Measurements from ENCODE around the gene PTPRD. TPM values are rescaled to one million over a fixed set of nuclear protein-coding genes. Genes with fewer than 3 reads are reported as not detected.

Gene PTPRD
- total RNA-seq, 1 donor from 2014 or later, result 6.9 TPM

DNA sequence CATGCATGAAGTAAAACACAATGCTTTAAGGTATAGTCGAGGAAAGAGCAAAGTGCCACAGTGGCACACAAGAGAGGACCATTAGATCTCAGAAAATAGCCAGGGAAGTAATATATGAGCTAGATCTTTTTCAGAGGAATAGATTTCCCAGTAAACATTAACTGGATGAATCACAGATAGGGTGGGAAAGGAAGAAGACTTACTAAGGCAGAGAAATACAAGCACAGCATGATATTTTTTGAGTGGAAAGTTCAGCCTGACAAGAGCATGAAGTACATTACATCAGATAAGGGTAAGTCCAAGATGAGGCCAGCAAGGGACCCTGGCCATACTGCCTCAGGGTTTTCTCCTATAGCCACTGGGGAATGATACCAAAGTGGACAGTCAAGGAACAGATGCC, 2008.6 kb downstream of the PTPRD start:
- intact Hi-C loops (cut with DNase I), result loop anchor here (10.0 kb wide), 1 partner anchor 79 kb away; no protein-coding TSS in a partner anchor
- H3K9me3 ChIP-seq, result no peaks in the 10 kb centered on the region
- H3K36me3 ChIP-seq, result no peaks in the 10 kb centered on the region
- TF ChIP-seq, protein P1, sequence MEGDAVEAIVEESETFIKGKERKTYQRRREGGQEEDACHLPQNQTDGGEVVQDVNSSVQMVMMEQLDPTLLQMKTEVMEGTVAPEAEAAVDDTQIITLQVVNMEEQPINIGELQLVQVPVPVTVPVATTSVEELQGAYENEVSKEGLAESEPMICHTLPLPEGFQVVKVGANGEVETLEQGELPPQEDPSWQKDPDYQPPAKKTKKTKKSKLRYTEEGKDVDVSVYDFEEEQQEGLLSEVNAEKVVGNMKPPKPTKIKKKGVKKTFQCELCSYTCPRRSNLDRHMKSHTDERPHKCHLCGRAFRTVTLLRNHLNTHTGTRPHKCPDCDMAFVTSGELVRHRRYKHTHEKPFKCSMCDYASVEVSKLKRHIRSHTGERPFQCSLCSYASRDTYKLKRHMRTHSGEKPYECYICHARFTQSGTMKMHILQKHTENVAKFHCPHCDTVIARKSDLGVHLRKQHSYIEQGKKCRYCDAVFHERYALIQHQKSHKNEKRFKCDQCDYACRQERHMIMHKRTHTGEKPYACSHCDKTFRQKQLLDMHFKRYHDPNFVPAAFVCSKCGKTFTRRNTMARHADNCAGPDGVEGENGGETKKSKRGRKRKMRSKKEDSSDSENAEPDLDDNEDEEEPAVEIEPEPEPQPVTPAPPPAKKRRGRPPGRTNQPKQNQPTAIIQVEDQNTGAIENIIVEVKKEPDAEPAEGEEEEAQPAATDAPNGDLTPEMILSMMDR (IDR thresholded peaks at IDR 0.05), result no peak
- no peak overlapping the region for H3K27ac ChIP-seq
- no peak overlapping the region for H3K4me3 ChIP-seq
- no peaks in the 10 kb centered on the region for H3K27me3 ChIP-seq
- H3K4me1 ChIP-seq, result no peaks in the 10 kb centered on the region
- no peak for DNase-seq (ENCODE audit: low spot score in 2 of 2)

DNA sequence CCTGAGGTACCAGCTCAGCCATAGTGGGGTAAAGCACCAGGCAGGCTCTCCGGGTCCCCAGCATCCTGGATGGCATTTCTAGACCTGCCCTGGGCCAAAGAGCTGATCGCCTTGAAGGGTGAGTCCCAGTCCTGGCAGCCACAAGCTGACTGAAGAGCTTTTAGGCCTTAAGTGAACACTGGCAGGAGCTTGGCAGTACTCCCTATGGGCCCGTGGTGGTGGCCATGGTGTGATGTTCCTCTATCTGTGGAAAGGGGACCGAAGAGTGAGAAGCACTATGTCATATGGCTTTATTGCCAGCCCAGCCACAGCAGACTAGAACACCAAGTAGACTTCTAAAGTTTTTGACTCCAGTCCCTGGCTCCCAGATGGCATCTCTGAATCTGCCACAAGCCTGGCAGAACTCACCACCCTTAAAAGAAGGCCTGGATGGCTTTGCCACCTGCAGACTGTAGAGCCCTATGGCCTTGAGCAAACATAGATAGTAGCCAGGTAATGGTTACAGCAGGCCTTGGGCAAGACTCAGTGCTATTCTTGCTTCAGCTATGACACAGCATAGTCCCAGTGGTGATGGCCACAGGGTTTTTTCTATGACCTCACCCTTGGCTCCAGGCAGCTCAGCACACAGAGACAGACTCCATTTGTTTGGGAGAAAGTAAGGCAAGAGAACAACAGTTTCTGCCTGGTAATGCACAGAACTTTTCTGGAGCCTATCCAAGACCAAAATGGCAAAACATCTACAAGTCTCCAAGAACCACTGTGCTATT, 2011.7 kb downstream of the PTPRD start:
- Histone ChIP-seq H3K4me1 (no peaks in the 10 kb centered on the region), H3K9me3 (no peaks in the 10 kb centered on the region), H3K36me3 (no peaks in the 10 kb centered on the region), H3K27ac (no peak overlapping the region), H3K4me3 (no peak overlapping the region), H3K27me3 (no peaks in the 10 kb centered on the region)
- TF ChIP-seq, protein P1 (IDR thresholded peaks at IDR 0.05), result no peak
- DNase-seq (ENCODE audit: low spot score in 2 of 2), result no peak
- intact Hi-C loops (cut with DNase I), result loop anchor here (10.0 kb wide), 1 partner anchor 76 kb away; no protein-coding TSS in a partner anchor

DNA sequence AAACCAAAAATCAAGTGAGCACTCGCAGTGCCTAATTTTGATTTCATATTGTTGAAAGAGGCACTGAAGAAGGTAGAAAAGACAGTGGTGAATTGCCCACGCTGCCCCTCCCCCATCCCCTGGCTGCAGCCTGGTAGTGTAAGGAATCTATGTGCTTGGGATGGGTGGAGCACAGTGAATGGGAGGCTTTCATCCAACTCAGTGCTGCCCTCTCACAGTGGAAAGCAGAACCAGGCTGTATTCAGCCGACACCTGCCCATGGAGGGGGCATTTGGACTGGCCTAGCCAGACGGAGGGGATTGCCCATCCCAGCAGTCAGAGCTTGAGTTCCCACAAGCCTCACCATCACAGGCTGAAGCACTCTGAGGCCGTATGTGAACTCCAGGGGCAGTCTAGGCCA, 2012.9 kb downstream of the PTPRD start:
- H3K27me3 ChIP-seq, result no peaks in the 10 kb centered on the region
- TF ChIP-seq, protein P1 (IDR thresholded peaks at IDR 0.05), result no peak
- intact Hi-C loops (cut with DNase I), result loop anchor here (10.0 kb wide), 1 partner anchor 75 kb away; no protein-coding TSS in a partner anchor
- no peaks in the 10 kb centered on the region for H3K36me3 ChIP-seq
- H3K4me3 ChIP-seq, result no peak overlapping the region
- H3K4me1 ChIP-seq, result no peaks in the 10 kb centered on the region
- DNase-seq (ENCODE audit: low spot score in 2 of 2), result no peak
- no peaks in the 10 kb centered on the region for H3K9me3 ChIP-seq
- no peak overlapping the region for H3K27ac ChIP-seq

DNA sequence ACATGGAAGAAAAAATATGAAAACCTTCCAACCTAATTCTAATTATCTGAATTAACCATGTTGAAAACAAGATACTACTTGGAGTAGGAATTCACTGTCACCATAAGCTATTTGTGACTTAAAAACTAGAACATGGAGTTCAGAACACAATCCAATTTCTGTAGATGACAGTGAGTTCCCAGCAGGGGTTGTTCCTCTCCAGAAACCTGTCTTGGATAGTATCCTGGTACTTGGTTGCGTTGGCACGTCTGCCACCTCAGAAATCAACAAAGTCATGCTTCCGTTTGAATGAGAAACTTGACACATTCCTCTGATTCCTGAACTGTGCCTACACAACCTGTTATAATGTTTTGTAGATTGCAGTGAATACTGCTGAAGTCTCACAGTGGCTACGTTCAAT, 2023.3 kb downstream of the PTPRD start:
- no peak overlapping the region for H3K27ac ChIP-seq
- intact Hi-C loops (cut with DNase I), result loop anchor here (10.0 kb wide), 1 partner anchor 295 kb away; no protein-coding TSS in a partner anchor
- H3K9me3 ChIP-seq, result no peaks in the 10 kb centered on the region
- no peak overlapping the region for H3K4me3 ChIP-seq
- H3K4me1 ChIP-seq, result no peaks in the 10 kb centered on the region
- no peak for DNase-seq (ENCODE audit: low spot score in 2 of 2)
- H3K27me3 ChIP-seq, result no peaks in the 10 kb centered on the region
- TF ChIP-seq, protein P1 (IDR thresholded peaks at IDR 0.05), result no peak
- no peaks in the 10 kb centered on the region for H3K36me3 ChIP-seq

- Histone ChIP-seq H3K27ac (no peak overlapping the region), H3K27me3 (no peaks in the 10 kb centered on the region), H3K9me3 (no peaks in the 10 kb centered on the region), H3K4me3 (no peak overlapping the region), H3K36me3 (no peaks in the 10 kb centered on the region), H3K4me1 (no peaks in the 10 kb centered on the region)
- no peak for DNase-seq (ENCODE audit: low spot score in 2 of 2)
- intact Hi-C loops (cut with DNase I), result loop anchor here (10.0 kb wide), 1 partner anchor 300 kb away; no protein-coding TSS in a partner anchor
- TF ChIP-seq, protein P1 (IDR thresholded peaks at IDR 0.05), result no peak
Measured at GRCh38 chr9:8585036-8585435, 2027.8 kb downstream of the PTPRD start.
